ENCODE measurements around the gene FNDC1. TPM values are rescaled to one million over a fixed set of nuclear protein-coding genes. Genes with fewer than 3 reads are reported as not detected.

The FNDC1 gene
- total RNA-seq, 4 donors from 2014 or later, result 2.3 to 6.6 (median 4.6) TPM

DNA sequence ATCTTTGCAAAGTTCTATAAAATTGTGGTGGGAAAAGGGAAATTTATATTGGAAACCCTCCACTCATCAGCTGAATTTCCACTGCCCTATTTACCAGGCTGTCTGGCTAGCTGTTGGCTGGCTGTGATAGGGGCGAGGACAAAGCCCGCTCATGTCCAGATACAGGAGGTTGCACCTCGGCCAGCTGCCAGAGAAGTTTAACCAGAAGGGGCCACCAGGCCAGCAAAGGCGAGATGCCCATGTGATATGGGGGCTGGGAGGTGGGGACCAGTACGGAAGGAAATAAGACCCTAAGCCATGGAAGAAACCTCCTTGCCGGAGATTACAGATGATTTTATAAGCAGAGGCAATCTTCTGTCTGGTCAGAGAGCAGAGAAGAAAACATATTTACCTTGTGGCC is 143.8 kb downstream of the FNDC1 start:
- no peak for TF ChIP-seq CTCF (IDR thresholded peaks at IDR 0.05; ENCODE audit: low read depth)

- TF ChIP-seq CTCF (IDR thresholded peaks at IDR 0.05; ENCODE audit: low read depth), result no peak
These were observed 146.4 kb downstream of the FNDC1 start for GRCh38 chr6:159315562-159315961.

- TF ChIP-seq CTCF (IDR thresholded peaks at IDR 0.05; ENCODE audit: low read depth), result no peak
These were observed 148.2 kb downstream of the FNDC1 start for GRCh38 chr6:159317430-159317829.

DNA sequence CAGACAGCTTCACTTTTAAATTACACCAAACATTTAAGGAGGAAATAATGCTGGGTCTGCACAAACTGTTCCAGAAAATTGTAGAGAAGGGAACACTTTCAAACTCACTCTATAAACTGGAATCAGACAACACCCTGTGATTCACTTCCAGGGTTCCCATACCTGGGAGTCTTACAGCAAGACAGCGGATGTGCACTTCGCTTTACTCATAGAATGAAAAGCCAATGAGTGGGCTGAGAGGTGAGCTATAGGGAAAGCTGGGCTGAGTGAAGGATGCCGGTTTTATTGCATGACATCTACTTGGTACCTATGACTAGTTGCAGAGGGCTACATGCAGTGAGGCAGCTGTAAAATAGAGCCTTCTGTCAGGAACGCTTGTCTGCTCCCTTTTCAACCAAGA is 152.1 kb downstream of the FNDC1 start:
- no peak for TF ChIP-seq CTCF (IDR thresholded peaks at IDR 0.05; ENCODE audit: low read depth)

Other genes with a start within 250 kb of the FNDC1 start
- gene RSPH3, start 169.2 kb upstream of the FNDC1 start, total RNA-seq, result 10 to 100 TPM in 2 of 4 donors, 1 to 10 TPM in 2; 4.7 to 11.2 (median 9.8) TPM
- 1 to 10 TPM in 3 of 4 donors, under 1 TPM in 1; 0.57 to 6.6 (median 1.9) TPM for gene TAGAP, start 124.4 kb upstream of the FNDC1 start, total RNA-seq

Measured in subcutaneous adipose tissue (tissue), 4 donors.